Right atrium auricular region (tissue), 2 donors: Measurements from ENCODE around the gene SHANK1. TPM values are rescaled to one million over a fixed set of nuclear protein-coding genes. Genes with fewer than 3 reads are reported as not detected.

ENCODE experiments used
- DNase-seq: peaks from one replicate; pipeline ENCODE4 v3.0.0-alpha.2; 2019; ENCODE audit warnings: low spot score
- H3K27ac ChIP-seq, 2 donors: fragments of 200-600 bp; sonication (generic); 1 replicate in 1 of 2; 2 replicates in 1 of 2; pipeline ENCODE4 v1.5.1; 2016 to 2019
- H3K27me3 ChIP-seq, 2 donors: fragments of 200-600 bp; sonication (generic); one replicate each; pipeline versions ENCODE4 v1.5.1 to v1.6.0; 2017 to 2019
- H3K36me3 ChIP-seq: fragments of 200-600 bp; sonication (generic); one replicate; pipeline ENCODE4 v1.5.1; 2016
- H3K4me1 ChIP-seq, 2 donors: fragments of 200-600 bp; sonication (generic); one replicate each; pipeline versions ENCODE4 v1.5.1 to v1.6.0; 2017 to 2019
- H3K4me3 ChIP-seq, 2 donors: fragments of 200-600 bp; sonication (generic); 1 replicate in 1 of 2; 2 replicates in 1 of 2; pipeline ENCODE4 v1.5.1; 2017 to 2019; ENCODE audit warnings: mild to moderate bottlenecking in 1 of 2, moderate library complexity in 1 of 2
- H3K9me3 ChIP-seq, 2 donors: fragments of 200-600 bp; sonication (generic); one replicate each; pipeline ENCODE4 v1.5.1; 2019
- CTCF ChIP-seq, 2 donors: fragments of 200-600 bp; sonication (generic); IDR thresholded peaks; one replicate each; pipeline ENCODE4 v1.5.1; 2019; ENCODE audit warnings: antibody characterized with exemption in 2 of 2
- total RNA-seq, 2 donors: library from RNA; depleted of rRNA; stranded (reverse); fragments of >200 nt; gene quantifications; one replicate each; pipeline ENCODE4 v1.1.0, GENCODE V29; 2016

The SHANK1 gene
- total RNA-seq, 2 donors from 2014 or later, result 0.56 to 1.8 TPM

GRCh38 chr19:50703915-50704796, 15.4 kb downstream of the SHANK1 start:
- Histone ChIP-seq H3K27ac (no peak overlapping the region), H3K36me3 (no peaks in the 10 kb centered on the region), H3K4me3 (no peak overlapping the region), H3K9me3 (no peaks in the 10 kb centered on the region), H3K4me1 (no peaks in the 10 kb centered on the region), H3K27me3 (no peaks in the 10 kb centered on the region)
- DNase-seq, result no peak
- TF ChIP-seq CTCF (IDR thresholded peaks at IDR 0.05), result no peak

GRCh38 chr19:50702871-50703829, 16.5 kb downstream of the SHANK1 start:
- DNase-seq, result no peak

GRCh38 chr19:50702158-50702870, 17.3 kb downstream of the SHANK1 start:
- Histone ChIP-seq H3K4me3 (no peak overlapping the region), H3K9me3 (no peaks in the 10 kb centered on the region), H3K27me3 (no peaks in the 10 kb centered on the region), H3K4me1 (no peaks in the 10 kb centered on the region), H3K36me3 (no peaks in the 10 kb centered on the region), H3K27ac (no peak overlapping the region)
- no peak for DNase-seq
- no peak for TF ChIP-seq CTCF (IDR thresholded peaks at IDR 0.05)

More at GRCh38 chr19:50702871-50703829, 16.5 kb downstream of the SHANK1 start:
- TF ChIP-seq CTCF (IDR thresholded peaks at IDR 0.05), result no peak
- no peak overlapping the region for H3K4me3 ChIP-seq
- H3K9me3 ChIP-seq, result no peaks in the 10 kb centered on the region
- no peaks in the 10 kb centered on the region for H3K36me3 ChIP-seq
- H3K27ac ChIP-seq, result no peak overlapping the region
- no peaks in the 10 kb centered on the region for H3K27me3 ChIP-seq
- H3K4me1 ChIP-seq, result no peaks in the 10 kb centered on the region

GRCh38 chr19:50701367-50701985, 18.1 kb downstream of the SHANK1 start:
- no peak for TF ChIP-seq CTCF (IDR thresholded peaks at IDR 0.05)
- Histone ChIP-seq H3K9me3 (no peaks in the 10 kb centered on the region), H3K4me1 (no peaks in the 10 kb centered on the region), H3K4me3 (no peak overlapping the region), H3K36me3 (no peaks in the 10 kb centered on the region), H3K27ac (no peak overlapping the region), H3K27me3 (no peaks in the 10 kb centered on the region)
- DNase-seq, result no peak
